Esophagus muscularis mucosa (tissue), 3 donors: Measurements from ENCODE around the gene TMEM158.

Source experiments
- CTCF ChIP-seq, 3 experiments: fragments of 200-600 bp in 2 of 3; fragments of 450-650 bp in 1 of 3; sonication (generic) in 2 of 3; IDR thresholded peaks; one replicate each; pipeline ENCODE4 v1.5.1; 2017 to 2019; ENCODE audit warnings: antibody characterized with exemption in 3 of 3, mild to moderate bottlenecking in 2 of 3, moderate library complexity in 1 of 3
- POLR2A ChIP-seq: fragments of 450-650 bp; IDR thresholded peaks from one replicate; pipeline ENCODE4 v1.6.1; 2017; ENCODE audit warnings: antibody characterized with exemption, moderate library complexity, mild to moderate bottlenecking, low read depth

GRCh38 chr3:45241206-45241605 lies 15.1 kb upstream of the TMEM158 start:
- TF ChIP-seq CTCF (IDR thresholded peaks at IDR 0.05): no peak
- no peak for TF ChIP-seq POLR2A
